Measurements from ENCODE around the gene TPGS2. TPM values are rescaled to one million over a fixed set of nuclear protein-coding genes. Genes with fewer than 3 reads are reported as not detected.
"Not testable (repeated sequence)": the region's sequence is repeated elsewhere in the genome, so short reads cannot be mapped to it uniquely, and the experiment has no call there.

TPGS2 gene
- total RNA-seq, 1 experiment from 2014 or later, result 160 TPM

DNA sequence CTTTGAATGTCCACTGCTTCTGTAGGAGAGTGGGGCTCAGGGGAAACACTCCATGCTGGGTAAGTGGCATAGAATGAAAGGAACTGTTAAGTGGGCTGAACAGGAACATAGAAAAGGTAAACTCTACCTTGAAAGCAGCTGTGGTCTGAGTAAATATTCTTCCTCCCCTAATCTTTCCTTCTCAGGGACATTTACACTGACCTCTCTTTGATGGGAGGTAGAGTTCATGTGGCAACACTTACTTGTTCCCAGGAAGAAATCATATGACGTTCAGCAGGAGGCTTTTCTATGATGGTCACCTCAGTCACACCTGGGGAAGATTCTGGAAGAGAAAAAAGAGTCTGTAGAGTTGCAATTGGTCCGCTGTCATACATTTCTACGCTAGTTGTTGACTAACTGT is 10.2 kb downstream of the TPGS2 start:
- CTCF ChIA-PET, result no interaction called here

DNA sequence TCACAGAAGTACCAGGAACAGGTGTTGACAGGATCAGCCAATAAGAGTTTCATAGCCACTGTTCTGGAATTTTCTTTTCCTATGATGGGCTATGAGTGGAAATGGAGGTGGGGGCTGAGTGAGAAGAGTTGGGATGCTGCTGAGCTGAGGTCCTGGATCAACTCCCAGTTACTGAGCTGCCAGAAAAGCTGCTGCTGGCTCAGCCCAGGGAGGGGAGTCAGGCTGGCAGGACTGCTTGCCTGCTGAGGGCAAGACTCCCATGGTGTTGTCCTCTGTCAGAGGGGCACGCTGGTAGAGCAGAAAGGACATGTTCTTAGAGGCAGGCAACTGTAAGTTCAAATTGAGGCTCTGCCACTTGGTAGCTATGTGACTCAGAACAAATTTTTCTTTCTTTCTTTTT is 11.8 kb downstream of the TPGS2 start:
- H3K4me1 Mint-ChIP-seq (ENCODE audit: low read depth, unreplicated experiment), result no peaks in the 10 kb centered on the region
- TF ChIP-seq, protein P1, sequence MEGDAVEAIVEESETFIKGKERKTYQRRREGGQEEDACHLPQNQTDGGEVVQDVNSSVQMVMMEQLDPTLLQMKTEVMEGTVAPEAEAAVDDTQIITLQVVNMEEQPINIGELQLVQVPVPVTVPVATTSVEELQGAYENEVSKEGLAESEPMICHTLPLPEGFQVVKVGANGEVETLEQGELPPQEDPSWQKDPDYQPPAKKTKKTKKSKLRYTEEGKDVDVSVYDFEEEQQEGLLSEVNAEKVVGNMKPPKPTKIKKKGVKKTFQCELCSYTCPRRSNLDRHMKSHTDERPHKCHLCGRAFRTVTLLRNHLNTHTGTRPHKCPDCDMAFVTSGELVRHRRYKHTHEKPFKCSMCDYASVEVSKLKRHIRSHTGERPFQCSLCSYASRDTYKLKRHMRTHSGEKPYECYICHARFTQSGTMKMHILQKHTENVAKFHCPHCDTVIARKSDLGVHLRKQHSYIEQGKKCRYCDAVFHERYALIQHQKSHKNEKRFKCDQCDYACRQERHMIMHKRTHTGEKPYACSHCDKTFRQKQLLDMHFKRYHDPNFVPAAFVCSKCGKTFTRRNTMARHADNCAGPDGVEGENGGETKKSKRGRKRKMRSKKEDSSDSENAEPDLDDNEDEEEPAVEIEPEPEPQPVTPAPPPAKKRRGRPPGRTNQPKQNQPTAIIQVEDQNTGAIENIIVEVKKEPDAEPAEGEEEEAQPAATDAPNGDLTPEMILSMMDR (IDR thresholded peaks at IDR 0.05; ENCODE audit: unreplicated experiment), result no peak
- H3K4me3 Mint-ChIP-seq (ENCODE audit: low read depth, unreplicated experiment), result no peak overlapping the region
- no peaks in the 10 kb centered on the region for H3K27me3 Mint-ChIP-seq (ENCODE audit: unreplicated experiment)
- H3K27ac Mint-ChIP-seq (ENCODE audit: unreplicated experiment), result no peak overlapping the region
- H3K36me3 Mint-ChIP-seq (ENCODE audit: insufficient read depth, unreplicated experiment), result peaks cover 11% of the 10 kb centered on the region
- no peak for DNase-seq
- no peaks in the 10 kb centered on the region for H3K9me3 Mint-ChIP-seq (ENCODE audit: low read depth, unreplicated experiment)
- intact Hi-C loops (cut with micrococcal nuclease; ENCODE audit: unreplicated experiment), result no loop called here
- BruUV-seq (replicated peaks), result no TSS peak
- CTCF ChIA-PET, result no interaction called here

More for the DNA sequence above, 10.2 kb downstream of the TPGS2 start:
- H3K36me3 Mint-ChIP-seq (ENCODE audit: insufficient read depth, unreplicated experiment), result peaks cover 11% of the 10 kb centered on the region
- no peak overlapping the region for H3K4me3 Mint-ChIP-seq (ENCODE audit: low read depth, unreplicated experiment)
- no peak overlapping the region for H3K27ac Mint-ChIP-seq (ENCODE audit: unreplicated experiment)
- no peaks in the 10 kb centered on the region for H3K27me3 Mint-ChIP-seq (ENCODE audit: unreplicated experiment)
- no TSS peak for BruUV-seq (replicated peaks)
- H3K4me1 Mint-ChIP-seq (ENCODE audit: low read depth, unreplicated experiment), result no peaks in the 10 kb centered on the region
- no peaks in the 10 kb centered on the region for H3K9me3 Mint-ChIP-seq (ENCODE audit: low read depth, unreplicated experiment)
- no peak for DNase-seq
- intact Hi-C loops (cut with micrococcal nuclease; ENCODE audit: unreplicated experiment), result no loop called here
- TF ChIP-seq, protein P1 (IDR thresholded peaks at IDR 0.05; ENCODE audit: unreplicated experiment), result no peak

DNA sequence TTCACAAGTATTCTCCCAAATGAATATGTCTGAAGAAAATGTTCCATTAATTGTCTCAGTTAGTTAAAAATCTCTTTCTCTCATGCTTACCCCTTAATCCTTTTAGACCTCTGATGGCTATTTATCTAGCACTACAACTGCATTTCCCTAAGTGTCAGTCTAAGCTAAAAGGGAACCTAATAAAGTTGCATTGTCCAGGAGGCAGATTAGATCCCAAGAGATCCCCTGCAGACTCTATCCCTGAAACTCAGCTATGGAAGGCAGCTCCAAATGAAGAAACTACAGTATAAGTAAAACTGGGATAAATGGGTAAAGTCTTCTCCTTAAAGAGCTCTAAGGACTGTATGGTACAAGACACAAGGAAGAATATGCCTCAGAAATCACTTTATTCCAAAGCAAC is 12.7 kb downstream of the TPGS2 start:
- peaks cover 11% of the 10 kb centered on the region for H3K36me3 Mint-ChIP-seq (ENCODE audit: insufficient read depth, unreplicated experiment)
- DNase-seq; H3K4me3 Mint-ChIP-seq (ENCODE audit: low read depth, unreplicated experiment); H3K4me1 Mint-ChIP-seq (ENCODE audit: low read depth, unreplicated experiment); H3K9me3 Mint-ChIP-seq (ENCODE audit: low read depth, unreplicated experiment); H3K27ac Mint-ChIP-seq (ENCODE audit: unreplicated experiment); intact Hi-C loops (cut with micrococcal nuclease; ENCODE audit: unreplicated experiment); CTCF ChIA-PET; H3K27me3 Mint-ChIP-seq (ENCODE audit: unreplicated experiment); BruUV-seq (replicated peaks): not testable (repeated sequence)

DNA sequence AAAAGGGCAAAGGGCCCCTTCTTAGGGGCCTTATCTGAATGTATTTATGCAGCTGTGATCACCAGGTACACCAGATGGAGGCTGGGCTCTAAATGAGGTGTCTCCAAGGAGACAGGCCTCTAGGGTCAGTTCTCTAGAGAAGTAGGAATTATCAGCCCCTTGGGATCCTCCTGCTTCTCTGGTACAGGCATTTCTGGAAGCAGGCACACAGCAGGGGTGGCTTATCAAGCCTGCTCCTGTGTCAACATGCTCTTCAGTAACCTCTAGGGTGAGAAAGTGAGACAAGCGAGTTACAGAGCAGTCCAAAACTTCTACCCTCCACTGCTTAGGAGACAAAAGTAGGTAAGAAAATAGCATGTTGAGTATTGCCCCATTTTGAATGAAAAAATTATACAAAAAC is 13.8 kb downstream of the TPGS2 start:
- no peaks in the 10 kb centered on the region for H3K9me3 Mint-ChIP-seq (ENCODE audit: low read depth, unreplicated experiment)
- H3K27ac Mint-ChIP-seq (ENCODE audit: unreplicated experiment), result no peak overlapping the region
- intact Hi-C loops (cut with micrococcal nuclease; ENCODE audit: unreplicated experiment), result no loop called here
- H3K36me3 Mint-ChIP-seq (ENCODE audit: insufficient read depth, unreplicated experiment), result peaks cover 17% of the 10 kb centered on the region
- H3K27me3 Mint-ChIP-seq (ENCODE audit: unreplicated experiment), result no peaks in the 10 kb centered on the region
- DNase-seq, result no peak
- no TSS peak for BruUV-seq (replicated peaks)
- H3K4me3 Mint-ChIP-seq (ENCODE audit: low read depth, unreplicated experiment), result no peak overlapping the region
- no peaks in the 10 kb centered on the region for H3K4me1 Mint-ChIP-seq (ENCODE audit: low read depth, unreplicated experiment)
- CTCF ChIA-PET, result no interaction called here
- TF ChIP-seq, protein P1 (IDR thresholded peaks at IDR 0.05; ENCODE audit: unreplicated experiment), result no peak

DNA sequence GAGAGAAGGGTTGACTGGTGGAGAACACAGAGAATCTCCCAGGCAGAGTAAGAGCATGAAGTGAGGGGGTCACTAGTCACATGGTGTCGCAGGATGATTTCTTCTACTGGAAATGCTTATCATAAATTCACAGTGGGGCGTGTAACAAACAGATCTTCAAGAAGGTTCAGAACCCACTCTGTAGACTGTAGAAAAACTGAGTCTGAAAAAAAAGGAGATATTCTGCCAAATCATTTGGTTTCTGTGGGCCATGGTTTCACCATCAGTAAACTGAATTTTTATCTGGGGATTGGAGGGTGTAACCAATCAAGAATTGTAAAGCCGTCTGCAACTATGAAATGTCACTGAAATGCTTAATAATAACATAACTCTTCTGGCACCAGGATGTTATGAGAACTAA is 15.0 kb downstream of the TPGS2 start:
- TF ChIP-seq, protein P1 (IDR thresholded peaks at IDR 0.05; ENCODE audit: unreplicated experiment), result no peak
- intact Hi-C loops (cut with micrococcal nuclease; ENCODE audit: unreplicated experiment), result no loop called here
- CTCF ChIA-PET, result no interaction called here
- H3K4me3 Mint-ChIP-seq (ENCODE audit: low read depth, unreplicated experiment), result no peak overlapping the region
- H3K27ac Mint-ChIP-seq (ENCODE audit: unreplicated experiment), result no peak overlapping the region
- DNase-seq, result no peak
- H3K9me3 Mint-ChIP-seq (ENCODE audit: low read depth, unreplicated experiment), result no peaks in the 10 kb centered on the region
- H3K27me3 Mint-ChIP-seq (ENCODE audit: unreplicated experiment), result no peaks in the 10 kb centered on the region
- H3K36me3 Mint-ChIP-seq (ENCODE audit: insufficient read depth, unreplicated experiment), result peaks cover 17% of the 10 kb centered on the region
- BruUV-seq (replicated peaks), result no TSS peak
- no peaks in the 10 kb centered on the region for H3K4me1 Mint-ChIP-seq (ENCODE audit: low read depth, unreplicated experiment)
